Hindlimb muscle (tissue), 1 donor: ENCODE measurements around the gene LAMA2. TPM values are rescaled to one million over a fixed set of nuclear protein-coding genes. Genes with fewer than 3 reads are reported as not detected.

Experiments used
- DNase-seq: peaks from one replicate; pipeline ENCODE4 v3.0.0-alpha.2; 2013
- polyA plus RNA-seq: library from polyadenylated mRNA; unstranded; fragments of 120-200 nt; gene quantifications from one replicate; pipeline ENCODE4 v1.2.1, GENCODE V29; 2013; ENCODE audit not compliant: insufficient read length

LAMA2 gene
- 130 TPM for polyA plus RNA-seq

- peak; percentile 93 for DNase-seq
Observed at GRCh38 chr6:128882991-128883611, at the start of gene LAMA2. Gene LAMA2 (plus strand): TSS chr6:128883138. CDS start chr6:128883246, 108 bp downstream.

GRCh38 chr6:128836761-128837160, 46.2 kb upstream of the LAMA2 start:
- no peak for DNase-seq

GRCh38 chr6:128841518-128841917, 41.4 kb upstream of the LAMA2 start:
- DNase-seq: no peak

- no peak for DNase-seq
Observed at GRCh38 chr6:128844598-128844997, 38.3 kb upstream of the LAMA2 start.

GRCh38 chr6:128847431-128848210, 35.3 kb upstream of the LAMA2 start:
- no peak for DNase-seq

GRCh38 chr6:128848212-128848935, 34.6 kb upstream of the LAMA2 start:
- peak; percentile 28 for DNase-seq

GRCh38 chr6:128855581-128856085, 27.3 kb upstream of the LAMA2 start:
- no peak for DNase-seq

- DNase-seq: no peak
Observed at GRCh38 chr6:128857806-128858205, 25.1 kb upstream of the LAMA2 start.

GRCh38 chr6:128860782-128861181, 22.2 kb upstream of the LAMA2 start:
- DNase-seq: no peak

- DNase-seq: no peak
Observed at GRCh38 chr6:128863983-128864382, 19.0 kb upstream of the LAMA2 start.

- no peak for DNase-seq
Observed at GRCh38 chr6:128870746-128871145, 12.2 kb upstream of the LAMA2 start.

GRCh38 chr6:128874863-128875262, 8.1 kb upstream of the LAMA2 start:
- DNase-seq: no peak

- no peak for DNase-seq
Observed at GRCh38 chr6:128882560-128882959, 378 bp upstream of the LAMA2 start.

- no peak for DNase-seq
Observed at GRCh38 chr6:128883906-128884305, 968 bp downstream of the LAMA2 start.

- no peak for DNase-seq
Observed at GRCh38 chr6:128885381-128885780, 2.4 kb downstream of the LAMA2 start.

- no peak for DNase-seq
Observed at GRCh38 chr6:128886706-128887105, 3.8 kb downstream of the LAMA2 start.

- DNase-seq: no peak
Observed at GRCh38 chr6:128888444-128889175, 5.7 kb downstream of the LAMA2 start.

- DNase-seq: no peak
Observed at GRCh38 chr6:128889870-128890269, 6.9 kb downstream of the LAMA2 start.

GRCh38 chr6:128892079-128892478, 9.1 kb downstream of the LAMA2 start:
- DNase-seq: no peak

- no peak for DNase-seq
Observed at GRCh38 chr6:128899341-128900050, 16.6 kb downstream of the LAMA2 start.

GRCh38 chr6:128903715-128904114, 20.8 kb downstream of the LAMA2 start:
- DNase-seq: no peak

GRCh38 chr6:128914051-128914450, 31.1 kb downstream of the LAMA2 start:
- DNase-seq: no peak
